ENCODE results near the gene FAM53A.

GRCh38 chr4:1720163-1720983, 36.3 kb upstream of the FAM53A start:
- no peak for TF ChIP-seq FOXP2 (optimal IDR thresholded peaks at IDR 0.05; ENCODE audit: control extremely low read depth, extremely low read length, insufficient read depth)
- TF ChIP-seq EZH2 (IDR thresholded peaks at IDR 0.05): no peak

Data from SK-N-MC (cell line).